Small intestine (tissue), 7 donors: ENCODE data around the gene CNTNAP3B. TPM values are rescaled to one million over a fixed set of nuclear protein-coding genes. Genes with fewer than 3 reads are reported as not detected.
"Not testable (repeated sequence)": the region's sequence is repeated elsewhere in the genome, so short reads cannot be mapped to it uniquely, and the experiment has no call there.

Experiments
- DNase-seq, 2 donors: peaks; one replicate each; pipeline versions ENCODE4 v3.0.0 to v3.0.0-alpha.2; 2013
- FAIRE-seq: peaks from 2 replicates; lab custom pipeline; 2012; peaks lifted over from hg19 to GRCh38; lab: Jason Lieb, UNC
- H3K27ac ChIP-seq, 3 donors: one replicate each; pipeline ENCODE4 v1.5.1; 2013; ENCODE audit warnings: low read length in 2 of 3, mild to moderate bottlenecking in 2 of 3, control low read depth in 1 of 3, inconsistent platforms in 1 of 3, low read depth in 1 of 3, moderate library complexity in 1 of 3
- H3K27me3 ChIP-seq, 3 donors: one replicate each; pipeline ENCODE4 v1.6.1; 2013; ENCODE audit warnings: low read length in 3 of 3, inconsistent platforms in 1 of 3; ENCODE audit not compliant: control insufficient read depth in 3 of 3, insufficient read depth in 3 of 3
- H3K36me3 ChIP-seq, 3 donors: one replicate each; pipeline ENCODE4 v1.6.1; 2013; ENCODE audit warnings: low read length in 3 of 3, inconsistent platforms in 1 of 3, low read depth in 1 of 3, mild to moderate bottlenecking in 1 of 3, moderate library complexity in 1 of 3; ENCODE audit not compliant: control insufficient read depth in 3 of 3, insufficient read depth in 2 of 3
- H3K4me1 ChIP-seq, 3 donors: one replicate each; pipeline ENCODE4 v1.6.1; 2013; ENCODE audit warnings: low read length in 2 of 3, inconsistent platforms in 1 of 3, low read depth in 1 of 3, mild to moderate bottlenecking in 1 of 3, moderate library complexity in 1 of 3; ENCODE audit not compliant: control insufficient read depth in 3 of 3, insufficient read depth in 2 of 3
- H3K4me3 ChIP-seq, 3 donors: one replicate each; pipeline ENCODE4 v1.5.1; 2013; ENCODE audit warnings: low read length in 3 of 3, control low read depth in 1 of 3, inconsistent platforms in 1 of 3, low read depth in 1 of 3, mild to moderate bottlenecking in 1 of 3, moderate library complexity in 1 of 3
- H3K9me3 ChIP-seq, 2 donors: one replicate each; pipeline ENCODE4 v1.6.1; 2013; ENCODE audit warnings: low read depth in 1 of 2, low read length in 1 of 2; ENCODE audit not compliant: control insufficient read depth in 2 of 2, insufficient read depth in 1 of 2
- WGBS, 3 donors: extraction: QIAGEN DNeasy Blood & Tissue Kit; methylation state at CpG; one replicate each; pipeline ENCODE4 v1.1.7; 2013; 5-methylcytosine and 5-hydroxymethylcytosine counted together
- polyA plus RNA-seq, 4 donors: library from polyadenylated mRNA; stranded (reverse) in 3 of 4; unstranded in 1 of 4; fragments of 200-250 nt in 3 of 4; fragments of 120-200 nt in 1 of 4; gene quantifications; one replicate each; pipeline versions ENCODE4 v1.2.1 to v1.2.3, GENCODE V29; 2013
- donor health status: healthy with polysubstance abuse.
- donor health status: control.
- donor health status: control.
- donor health status: Bipolar disorder and iron deficiency.
- donor health status: healthy.

CNTNAP3B gene
- polyA plus RNA-seq, 4 donors, result 0.22 to 5.0 (median 3.5) TPM; not detected in 1

DNA sequence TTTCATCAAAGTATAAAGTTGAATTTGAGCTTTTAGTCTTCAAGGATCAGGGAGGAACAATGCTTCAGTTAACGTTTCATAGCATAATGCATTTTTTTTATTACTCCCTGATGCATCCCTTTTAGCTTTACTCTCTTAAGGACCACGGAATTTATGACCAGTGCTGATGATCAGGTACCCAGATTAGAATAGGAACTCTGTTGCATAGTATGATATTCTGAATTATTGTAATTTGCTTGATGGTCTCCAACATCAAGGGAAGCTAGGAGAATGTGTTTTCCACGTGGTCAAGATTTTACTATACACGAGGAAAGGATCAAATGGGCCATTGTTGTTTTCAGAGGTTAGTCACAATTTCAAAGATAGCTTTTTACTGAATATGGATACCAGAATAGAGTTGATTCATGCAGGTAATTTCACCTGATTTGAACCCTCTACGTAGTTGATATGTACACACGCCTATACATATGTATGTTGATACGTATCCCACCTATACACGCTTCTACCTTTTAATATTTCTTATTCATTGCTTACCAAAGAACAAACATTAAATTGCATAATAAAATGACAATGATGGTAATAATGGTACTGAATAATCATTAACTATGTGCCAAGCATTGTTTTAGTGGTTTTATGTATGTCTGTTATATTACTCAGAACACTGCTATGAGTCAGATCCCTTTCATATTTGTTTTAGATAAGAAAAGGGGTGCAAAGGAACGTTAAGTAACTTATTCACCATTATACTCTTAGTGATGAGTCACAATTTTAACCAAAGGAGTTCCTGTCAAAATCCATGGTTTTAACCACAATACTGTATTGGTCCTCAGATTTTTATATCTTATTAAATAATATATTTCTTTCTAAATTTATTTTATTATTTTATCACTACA is 277.1 kb downstream of the CNTNAP3B start:
- not testable (repeated sequence) for H3K36me3 ChIP-seq, H3K9me3 ChIP-seq, DNase-seq, H3K27ac ChIP-seq, H3K27me3 ChIP-seq, FAIRE-seq, H3K4me1 ChIP-seq, H3K4me3 ChIP-seq
- no CpG with 5 or more reads among the region's 9 CpGs for WGBS, 3 donors

GRCh38 chr9:41847829-41848228 is 281.4 kb downstream of the CNTNAP3B start:
- not testable (repeated sequence) for H3K36me3 ChIP-seq, FAIRE-seq, H3K4me1 ChIP-seq, H3K27me3 ChIP-seq, H3K27ac ChIP-seq, H3K4me3 ChIP-seq, DNase-seq, H3K9me3 ChIP-seq
- WGBS, 3 donors, result no CpG with 5 or more reads among the region's 7 CpGs

Other genes with a start within 250 kb of the CNTNAP3B start
- gene SPATA31A6, start 54.2 kb upstream of the CNTNAP3B start, polyA plus RNA-seq, result not detected